22Rv1 (cell line): ENCODE data around the gene FUCA2.

Experiments used
- ZFX ChIP-seq: fragments of 450-650 bp; IDR thresholded peaks from 2 replicates; pipeline ENCODE4 v1.6.1; 2017; ENCODE audit warnings: antibody characterized with exemption, borderline replicate concordance
- TF ChIP-seq, protein P1 (sequence below): fragments of 450-650 bp; IDR thresholded peaks from 2 replicates; pipeline ENCODE4 v1.5.1; 2017; ENCODE audit warnings: mild to moderate bottlenecking

DNA sequence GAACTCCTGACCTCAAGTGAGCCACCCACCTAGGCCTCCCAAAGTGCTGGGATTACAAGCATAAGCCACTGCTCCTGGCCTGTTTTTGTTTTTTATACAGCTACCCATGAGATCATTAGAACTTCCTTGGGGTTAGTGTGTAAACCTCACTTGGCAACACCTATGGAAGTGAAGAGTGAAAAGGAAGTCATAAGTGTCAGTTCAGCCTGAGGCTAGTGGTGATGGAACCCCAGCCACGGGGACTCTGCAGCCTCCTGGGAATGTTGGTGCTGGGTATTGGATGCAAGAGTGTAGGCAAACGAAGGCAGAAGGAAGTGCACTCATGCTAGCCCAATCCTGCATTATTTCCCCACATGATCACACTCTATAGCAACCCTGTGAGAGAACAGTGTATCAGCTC, 33.6 kb upstream of the FUCA2 start:
- TF ChIP-seq, protein P1, sequence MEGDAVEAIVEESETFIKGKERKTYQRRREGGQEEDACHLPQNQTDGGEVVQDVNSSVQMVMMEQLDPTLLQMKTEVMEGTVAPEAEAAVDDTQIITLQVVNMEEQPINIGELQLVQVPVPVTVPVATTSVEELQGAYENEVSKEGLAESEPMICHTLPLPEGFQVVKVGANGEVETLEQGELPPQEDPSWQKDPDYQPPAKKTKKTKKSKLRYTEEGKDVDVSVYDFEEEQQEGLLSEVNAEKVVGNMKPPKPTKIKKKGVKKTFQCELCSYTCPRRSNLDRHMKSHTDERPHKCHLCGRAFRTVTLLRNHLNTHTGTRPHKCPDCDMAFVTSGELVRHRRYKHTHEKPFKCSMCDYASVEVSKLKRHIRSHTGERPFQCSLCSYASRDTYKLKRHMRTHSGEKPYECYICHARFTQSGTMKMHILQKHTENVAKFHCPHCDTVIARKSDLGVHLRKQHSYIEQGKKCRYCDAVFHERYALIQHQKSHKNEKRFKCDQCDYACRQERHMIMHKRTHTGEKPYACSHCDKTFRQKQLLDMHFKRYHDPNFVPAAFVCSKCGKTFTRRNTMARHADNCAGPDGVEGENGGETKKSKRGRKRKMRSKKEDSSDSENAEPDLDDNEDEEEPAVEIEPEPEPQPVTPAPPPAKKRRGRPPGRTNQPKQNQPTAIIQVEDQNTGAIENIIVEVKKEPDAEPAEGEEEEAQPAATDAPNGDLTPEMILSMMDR, result no peak
- TF ChIP-seq ZFX, result no peak
